K562 (cell line): ENCODE results near the gene AGPAT1. TPM values are rescaled to one million over a fixed set of nuclear protein-coding genes. Genes with fewer than 3 reads are reported as not detected.
A peak's percentile ranks its signal among the peaks of the same experiment; 100 is the strongest.

ENCODE experiments used
- ATF7 ChIP-seq: fragments of 450-650 bp; IDR thresholded peaks from 2 replicates; pipeline ENCODE4 v1.7.1; 2014; ENCODE audit warnings: mild to moderate bottlenecking, moderate library complexity
- EP300 ChIP-seq: IDR thresholded peaks from 2 replicates; pipeline ENCODE4 v1.6.1; 2012; ENCODE audit warnings: low read length, improper control_type of control experiment
- FOXM1 ChIP-seq, 2 experiments: fragments of 450-650 bp in 1 of 2; sonication (generic) in 1 of 2; formaldehyde crosslinking in 1 of 2; IDR thresholded peaks; 2 replicates each; pipeline versions ENCODE4 v1.6.1 to v1.9.0; 2017 to 2022; ENCODE audit warnings: low read depth in 2 of 2, mild to moderate bottlenecking in 2 of 2, missing genetic modification reagents in 1 of 2, moderate library complexity in 1 of 2
- GABPB1 ChIP-seq: sonication (generic); formaldehyde crosslinking; IDR thresholded peaks from 2 replicates; pipeline ENCODE4 v1.8.0; 2022; ENCODE audit warnings: mild to moderate bottlenecking, missing genetic modification reagents
- ILK ChIP-seq: fragments of 450-650 bp; IDR thresholded peaks from 2 replicates; pipeline ENCODE4 v1.6.1; 2016; ENCODE audit warnings: missing genetic modification characterization, low read depth, mild to moderate bottlenecking, missing compliant biosample characterization, moderate library complexity, borderline replicate concordance
- KAT7 ChIP-seq: sonication (generic); formaldehyde crosslinking; IDR thresholded peaks from 2 replicates; pipeline ENCODE4 v1.8.0; 2022; ENCODE audit warnings: missing genetic modification reagents, mild to moderate bottlenecking, borderline replicate concordance
- MAZ ChIP-seq, 2 experiments: fragments of 450-650 bp in 1 of 2; sonication (generic) in 1 of 2; formaldehyde crosslinking; IDR thresholded peaks in 1 of 2; conservative IDR thresholded peaks in 1 of 2; 2 replicates each; pipeline versions ENCODE4 v1.4.0 to v1.5.0; 2020; ENCODE audit warnings: mild to moderate bottlenecking in 1 of 2, missing genetic modification reagents in 1 of 2
- MTA3 ChIP-seq: fragments of 450-650 bp; formaldehyde crosslinking; IDR thresholded peaks from 2 replicates; pipeline ENCODE4 v1.6.1; 2017; ENCODE audit warnings: mild to moderate bottlenecking, borderline replicate concordance
- NRF1 ChIP-seq, 2 experiments: fragments of 450-650 bp; IDR thresholded peaks in 1 of 2; conservative IDR thresholded peaks in 1 of 2; 2 replicates each; pipeline ENCODE4 v1.6.1; 2014; ENCODE audit warnings: mild to moderate bottlenecking in 2 of 2
- PTRF ChIP-seq: fragments of 450-650 bp; IDR thresholded peaks from 2 replicates; pipeline ENCODE4 v1.6.1; 2016; ENCODE audit warnings: mild to moderate bottlenecking, missing genetic modification characterization, missing compliant biosample characterization
- REST ChIP-seq, 2 experiments: fragments of 450-650 bp; formaldehyde crosslinking in 1 of 2; IDR thresholded peaks; 2 replicates each; pipeline versions ENCODE4 v1.4.0 to v1.6.1; 2014 to 2020; ENCODE audit warnings: mild to moderate bottlenecking in 2 of 2, borderline replicate concordance in 1 of 2, low read depth in 1 of 2
- SFPQ ChIP-seq: fragments of 200-400 bp; formaldehyde crosslinking; IDR thresholded peaks from 2 replicates; pipeline ENCODE4 v1.6.1; 2017; ENCODE audit warnings: mild to moderate bottlenecking, low read depth, low read length, moderate library complexity
- ZFP36 ChIP-seq: fragments of 150-350 bp; IDR thresholded peaks from 2 replicates; pipeline ENCODE4 v1.6.1; 2018; ENCODE audit warnings: low read length, low read depth; ENCODE audit not compliant: partially characterized antibody
- ZNF766 ChIP-seq: fragments of 200-800 bp; sonication (Bioruptor generic); conservative IDR thresholded peaks from 2 replicates; pipeline ENCODE4 v1.6.1; 2016; ENCODE audit warnings: missing genetic modification characterization, missing compliant biosample characterization
- polyA plus RNA-seq, 8 experiments: library from polyadenylated mRNA; depleted of rRNA in 4 of 8; stranded (reverse) in 5 of 8; unstranded in 3 of 8; fragments of >200 nt; fragmentation: Nextera tagmentation in 2 of 8; fragmentation: Illumina TruSeq in 1 of 8; extraction: Ambion mirVana in 2 of 8; extraction: Trizol in 1 of 8; gene quantifications; 2 replicates each; pipeline versions ENCODE4 v1.2.1 to v1.2.3, GENCODE V29; 2011 to 2014; ENCODE audit warnings: inconsistent platforms in 1 of 8, missing spikeins in 1 of 8
- total RNA-seq, 7 experiments: library from RNA; depleted of rRNA in 6 of 7; stranded (reverse); fragments of >200 nt in 6 of 7; fragmentation: Illumina TruSeq in 2 of 7; extraction: Trizol in 2 of 7; gene quantifications; 2 replicates each; pipeline versions ENCODE4 v1.2.1 to v1.2.3, GENCODE V29; 2011 to 2021; ENCODE audit warnings: low replicate concordance in 1 of 7
- TF ChIP-seq, protein P1 (sequence below): sonication (generic); formaldehyde crosslinking; IDR thresholded peaks from 2 replicates; pipeline ENCODE4 v1.9.0; 2022; ENCODE audit warnings: mild to moderate bottlenecking, missing genetic modification reagents

AGPAT1 gene
- total and polyA plus RNA-seq, 9 of the 15 experiments (the other 6 are each of a cell fraction or from before 2014, with no cell fraction given): 37.9 to 176 (median 69.4) TPM

- peak; percentile 28; the same call in 1 of the 2 replicates for TF ChIP-seq REST (IDR thresholded peaks at IDR 0.05; ENCODE audit: borderline replicate concordance)
- no peak for TF ChIP-seq REST (CRISPR knock-in tag; IDR thresholded peaks at IDR 0.05; ENCODE audit: low read depth)
- peak; percentile 84 for TF ChIP-seq ATF7
- no peak for TF ChIP-seq ILK (tag)
- peak; percentile 97; the same call in 1 of the 2 replicates for TF ChIP-seq KAT7
- TF ChIP-seq EP300: 0 out of 2 replicates have a peak, but pooled peaks have one; percentile 2
- TF ChIP-seq, protein P1, sequence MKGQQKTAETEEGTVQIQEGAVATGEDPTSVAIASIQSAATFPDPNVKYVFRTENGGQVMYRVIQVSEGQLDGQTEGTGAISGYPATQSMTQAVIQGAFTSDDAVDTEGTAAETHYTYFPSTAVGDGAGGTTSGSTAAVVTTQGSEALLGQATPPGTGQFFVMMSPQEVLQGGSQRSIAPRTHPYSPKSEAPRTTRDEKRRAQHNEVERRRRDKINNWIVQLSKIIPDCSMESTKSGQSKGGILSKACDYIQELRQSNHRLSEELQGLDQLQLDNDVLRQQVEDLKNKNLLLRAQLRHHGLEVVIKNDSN (CRISPR knock-in tag): peak; percentile 66
- TF ChIP-seq MTA3: no peak
- TF ChIP-seq MAZ (CRISPR knock-in tag; conservative IDR thresholded peaks at IDR 0.05 in 1 of 2, IDR thresholded peaks at IDR 0.05 in 1 of 2): peak in 1 of 2 experiments; percentile 98; a peak in 2 of 4 replicates
- no peak for TF ChIP-seq PTRF (tag)
- TF ChIP-seq NRF1 (conservative IDR thresholded peaks at IDR 0.05 in 1 of 2, IDR thresholded peaks at IDR 0.05 in 1 of 2): peak; percentile 100
- TF ChIP-seq ZFP36: no peak
- TF ChIP-seq ZNF766 (CRISPR knock-in tag): no peak
- TF ChIP-seq SFPQ: no peak
- TF ChIP-seq FOXM1 (IDR thresholded peaks at IDR 0.05; ENCODE audit: low read depth): no peak
- 0 out of 2 replicates have a peak, but pooled peaks have one; percentile 77 for TF ChIP-seq FOXM1 (CRISPR knock-in tag; IDR thresholded peaks at IDR 0.05; ENCODE audit: low read depth)
- peak; percentile 85; the same call in 1 of the 2 replicates for TF ChIP-seq GABPB1 (CRISPR knock-in tag)
These were observed 19.7 kb upstream of the AGPAT1 start (continued) for GRCh38 chr6:32195652-32195901.
